Panc1 (cell line): ENCODE measurements around the gene PLPP7. TPM values are rescaled to one million over a fixed set of nuclear protein-coding genes. Genes with fewer than 3 reads are reported as not detected.

ENCODE experiments used
- ATAC-seq: fragments of 200-7000 bp; cut with Tn5 transposase; 2 replicates; pipeline ENCODE4 v1.9.1; 2020; ENCODE audit warnings: mild to moderate bottlenecking, moderate library complexity
- BruUV-seq: library from RNA; stranded (reverse); fragments of 400-500 nt; replicated peaks from 2 replicates; lab custom pipeline; 2021; lab: Mats Ljungman, UMichigan
- CTCF ChIA-PET: fragments of 300-600 bp; sonication (Branson Sonifier 250); formaldehyde crosslinking; loops from one replicate; lab custom pipeline; 2022; ENCODE audit warnings: antibody characterized with exemption; lab: Charles Lee
- POLR2A ChIA-PET: fragments of 300-600 bp; sonication (Branson Sonifier 250); formaldehyde crosslinking; loops from one replicate; lab custom pipeline; 2022; ENCODE audit warnings: antibody characterized with exemption; lab: Charles Lee
- DNase-seq: peaks from one replicate; pipeline ENCODE4 v3.0.0-alpha.2; 2010; ENCODE audit warnings: low read depth, low spot score
- H3K27ac ChIP-seq: 2 replicates; pipeline ENCODE4 v1.5.1; 2011; ENCODE audit warnings: mild to moderate bottlenecking, low read length, inconsistent platforms
- H3K27me3 ChIP-seq: fragments of 200-500 bp; sonication (Bioruptor generic); 2 replicates; pipeline ENCODE4 v1.6.0; 2014; ENCODE audit warnings: low read length, inconsistent platforms; ENCODE audit not compliant: control insufficient read depth, insufficient read depth
- H3K36me3 ChIP-seq: fragments of 200-500 bp; sonication (Bioruptor generic); 2 replicates; pipeline ENCODE4 v1.5.1; 2014; ENCODE audit warnings: inconsistent platforms, mild to moderate bottlenecking, low read length, moderate library complexity; ENCODE audit not compliant: control insufficient read depth, insufficient read depth
- H3K4me1 ChIP-seq: 2 replicates; pipeline ENCODE4 v1.5.1; 2011; ENCODE audit warnings: inconsistent platforms, mild to moderate bottlenecking, low read length, moderate library complexity; ENCODE audit not compliant: control insufficient read depth, insufficient read depth
- H3K4me3 ChIP-seq, 2 experiments: 2 replicates each; pipeline ENCODE4 v1.5.1; 2011 to 2012; ENCODE audit warnings: low read depth in 2 of 2, low read length in 2 of 2, mild to moderate bottlenecking in 2 of 2, inconsistent platforms in 1 of 2, moderate library complexity in 1 of 2
- H3K9me3 ChIP-seq: fragments of 200-500 bp; sonication (Bioruptor generic); 2 replicates; pipeline ENCODE4 v1.5.1; 2014; ENCODE audit warnings: low read depth, mild to moderate bottlenecking, inconsistent platforms, low read length, moderate library complexity; ENCODE audit not compliant: control insufficient read depth, insufficient read depth
- CTCF ChIP-seq: fragments of 450-650 bp; IDR thresholded peaks from 2 replicates; pipeline ENCODE4 v1.5.1; 2017; ENCODE audit warnings: mild to moderate bottlenecking
- POLR2AphosphoS5 ChIP-seq: IDR thresholded peaks from 2 replicates; pipeline ENCODE4 v1.6.1; 2012; ENCODE audit warnings: mild to moderate bottlenecking, low read depth, low read length, moderate library complexity
- REST ChIP-seq, 2 experiments: IDR thresholded peaks; 2 replicates each; pipeline ENCODE4 v1.6.1; 2011 to 2012; ENCODE audit warnings: low read depth in 2 of 2, control low read depth in 1 of 2, low read length in 1 of 2, mild to moderate bottlenecking in 1 of 2, moderate library complexity in 1 of 2; ENCODE audit not compliant: insufficient read depth in 1 of 2
- SIN3A ChIP-seq: IDR thresholded peaks from 2 replicates; pipeline ENCODE4 v1.6.1; 2012; ENCODE audit warnings: low read depth, mild to moderate bottlenecking, low read length, moderate library complexity, borderline replicate concordance; ENCODE audit not compliant: insufficient read depth
- TCF7L2 ChIP-seq: IDR thresholded peaks from 2 replicates; pipeline ENCODE4 v1.6.1; 2011; ENCODE audit warnings: mild to moderate bottlenecking, low read depth, low read length, inconsistent platforms
- in situ Hi-C: cut with HindIII; loops from 2 replicates; pipeline ENCODE4 v1.10.0; 2016; ENCODE audit warnings: low sequenced_read_pairs, low pct_unique_long_range_greater_than_20kb
- intact Hi-C: fragments of 100-400 bp; cut with micrococcal nuclease; formaldehyde crosslinking; loops from one replicate; pipeline ENCODE4 v1.10.0; 2022; ENCODE audit not compliant: unreplicated experiment
- total RNA-seq: library from RNA; stranded (reverse); gene quantifications from one replicate; pipeline ENCODE4 v1.2.1, GENCODE V29; 2021; ENCODE audit not compliant: unreplicated experiment

PLPP7 gene
- total RNA-seq, 1 experiment from 2014 or later = 3.3 TPM

DNA sequence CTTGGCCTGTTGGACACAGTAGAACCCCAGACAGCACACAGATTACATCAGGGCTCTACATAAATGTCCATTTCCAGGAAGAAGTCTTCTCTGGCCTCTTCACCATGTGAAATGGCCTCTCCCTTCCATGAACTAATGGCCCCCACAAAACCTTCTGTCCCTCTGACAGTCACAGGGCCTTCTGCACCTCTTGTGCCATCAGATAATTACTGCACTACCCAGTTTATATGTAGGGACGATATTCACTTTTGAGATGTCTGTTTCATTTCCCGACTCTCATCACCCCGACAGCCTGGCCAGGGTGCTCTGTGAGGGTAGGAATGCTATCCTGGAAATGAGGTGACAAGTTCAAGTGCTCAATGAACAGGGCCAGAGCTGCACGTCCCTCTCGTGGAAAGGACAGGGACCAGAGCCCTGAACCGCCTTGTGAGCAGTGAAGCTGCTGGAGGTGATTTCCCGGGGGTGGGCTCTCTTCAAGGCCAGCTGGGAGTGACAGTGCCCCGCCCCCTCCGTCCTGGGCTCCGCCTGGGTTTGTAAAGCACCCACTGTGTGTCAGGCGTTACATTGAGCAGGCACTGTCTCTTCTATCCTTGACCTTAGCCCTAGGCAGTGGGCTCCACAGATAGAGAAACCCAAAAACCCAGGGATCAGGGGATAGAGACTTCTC lies 10.2 kb upstream of the PLPP7 start:
- DNase-seq (no peak), ATAC-seq (no peak)
- ChIA-PET CTCF (interaction anchor here (0.6 kb wide), 1 partner anchor 28 kb away, joined by 11 read pairs; no protein-coding TSS in a partner anchor), POLR2A (no interaction called here)
- in situ Hi-C loops = no loop called here
- Histone ChIP-seq H3K4me1 (no peaks in the 10 kb centered on the region), H3K27ac (no peak overlapping the region), H3K4me3 (no peak overlapping the region), H3K9me3 (no peaks in the 10 kb centered on the region), H3K27me3 (peaks cover 2% of the 10 kb centered on the region; the same call in 1 of the 2 replicates), H3K36me3 (no peaks in the 10 kb centered on the region)
- TF ChIP-seq SIN3A (no peak), REST (IDR thresholded peaks at IDR 0.05; ENCODE audit: insufficient read depth in 1 of 2, low read depth in 2 of 2, low read length in 1 of 2) (no peak), TCF7L2 (no peak), CTCF (no peak), POLR2AphosphoS5 (no peak)
- intact Hi-C loops = no loop called here
- BruUV-seq = no TSS peak

GRCh38 chr9:131279863-131280570 lies 9.5 kb upstream of the PLPP7 start:
- in situ Hi-C loops (no loop called here), intact Hi-C loops (no loop called here)
- Histone ChIP-seq H3K4me1 (no peaks in the 10 kb centered on the region), H3K27ac (no peak overlapping the region), H3K9me3 (no peaks in the 10 kb centered on the region), H3K4me3 (no peak overlapping the region), H3K36me3 (no peaks in the 10 kb centered on the region), H3K27me3 (peaks cover 2% of the 10 kb centered on the region; the same call in 1 of the 2 replicates)
- POLR2A ChIA-PET = no interaction called here
- no peak for ATAC-seq
- BruUV-seq = no TSS peak
- CTCF ChIA-PET = interaction anchor here (0.6 kb wide), 1 partner anchor 27 kb away, joined by 11 read pairs; no protein-coding TSS in a partner anchor
- no peak for TF ChIP-seq SIN3A
- TF ChIP-seq CTCF = no peak
- TF ChIP-seq REST (IDR thresholded peaks at IDR 0.05; ENCODE audit: insufficient read depth in 1 of 2, low read depth in 2 of 2, low read length in 1 of 2) = no peak
- TF ChIP-seq TCF7L2 = no peak
- no peak for TF ChIP-seq POLR2AphosphoS5
- DNase-seq = no peak
